HG03457 (cell line): Measurements from ENCODE around the gene ZSCAN22.
A peak's percentile ranks its signal among the peaks of the same experiment; 100 is the strongest.
"Not testable (repeated sequence)": the region's sequence is repeated elsewhere in the genome, so short reads cannot be mapped to it uniquely, and the experiment has no call there.

Experiments
- ATAC-seq: cut with Tn5 transposase; IDR thresholded peaks from one replicate; pipeline ENCODE4 v1.9.1; 2021; ENCODE audit warnings: moderate number of reproducible peaks; ENCODE audit not compliant: unreplicated experiment

Gene ZSCAN22

DNA sequence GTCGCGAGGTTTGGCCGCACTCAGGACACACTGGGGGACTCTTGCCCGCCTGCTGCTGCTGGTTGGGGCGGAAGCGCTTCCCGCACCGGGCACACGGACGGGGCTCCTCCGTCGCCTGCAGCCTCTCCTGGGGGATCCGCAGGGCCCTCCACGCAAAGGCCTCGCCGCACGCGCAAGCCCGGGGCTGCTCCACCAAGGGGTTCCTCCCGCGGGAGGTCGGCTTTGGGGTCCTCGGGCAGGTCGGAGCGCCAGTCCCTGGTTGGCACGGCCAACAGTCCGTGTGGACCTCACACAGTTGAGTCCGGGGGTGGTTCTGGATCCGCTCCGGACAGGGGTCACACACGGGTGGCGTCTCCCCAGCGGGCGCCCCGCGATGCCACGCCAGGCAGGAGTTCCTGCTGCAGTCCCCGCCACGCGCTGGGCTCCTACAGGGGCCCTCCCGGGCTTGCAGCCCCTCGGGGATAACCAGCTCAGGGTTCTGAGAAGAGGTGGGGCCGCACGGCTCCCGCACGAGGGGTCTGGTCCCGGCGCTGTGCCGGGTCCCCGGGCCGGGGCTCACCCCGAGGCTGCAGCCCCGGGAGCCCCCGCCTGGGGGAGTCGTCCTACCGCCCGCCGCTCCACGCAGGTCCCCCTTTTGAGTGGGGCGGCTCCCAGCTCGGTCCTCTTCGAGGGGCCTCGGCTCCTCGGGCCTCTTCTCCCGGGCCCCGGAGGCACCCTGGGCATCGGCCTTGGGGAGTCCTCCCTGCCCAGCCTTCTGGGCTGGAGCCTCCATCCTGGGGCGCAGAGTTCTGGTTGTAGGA, 42.0 kb downstream of the ZSCAN22 start:
- no peak for ATAC-seq

DNA sequence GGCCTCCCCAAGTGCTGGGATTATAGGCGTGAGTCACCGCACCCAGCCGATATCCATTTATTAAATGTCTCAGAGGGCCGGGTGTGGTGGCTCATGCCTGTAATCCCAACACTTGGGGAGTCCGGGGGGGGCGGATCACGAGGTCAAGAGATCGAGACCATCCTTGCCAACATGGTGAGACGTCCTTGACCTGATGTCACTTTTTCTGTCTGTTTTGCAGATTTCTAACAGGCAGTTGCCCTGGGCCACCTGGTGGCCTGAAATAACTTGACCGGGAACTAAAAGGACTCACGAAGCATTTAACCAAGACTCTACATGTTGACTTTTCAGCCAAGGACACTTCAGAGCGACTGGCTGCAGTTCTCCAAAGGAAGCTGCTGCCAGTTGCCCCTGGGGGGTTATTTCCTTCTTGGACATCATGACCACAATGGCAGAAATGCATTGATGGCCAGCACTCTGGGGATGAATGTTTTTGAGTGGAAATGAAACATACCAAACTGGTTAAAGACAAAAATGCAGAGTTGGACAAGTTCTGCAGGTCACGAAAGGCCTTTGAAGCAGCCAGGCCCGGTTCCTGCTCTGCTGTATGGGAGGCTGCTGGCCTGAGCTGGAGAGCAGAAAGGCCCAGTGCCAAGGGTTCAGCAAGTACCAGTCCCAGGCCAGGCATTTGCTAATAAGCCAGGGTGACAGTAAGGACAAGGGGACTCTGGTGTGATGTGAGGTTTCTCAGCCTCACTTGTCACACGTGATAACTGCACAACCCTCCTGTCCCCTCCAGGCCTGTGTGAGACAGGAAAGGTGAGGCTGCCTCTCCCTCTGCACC, 45.7 kb downstream of the ZSCAN22 start:
- ATAC-seq, result no peak

DNA sequence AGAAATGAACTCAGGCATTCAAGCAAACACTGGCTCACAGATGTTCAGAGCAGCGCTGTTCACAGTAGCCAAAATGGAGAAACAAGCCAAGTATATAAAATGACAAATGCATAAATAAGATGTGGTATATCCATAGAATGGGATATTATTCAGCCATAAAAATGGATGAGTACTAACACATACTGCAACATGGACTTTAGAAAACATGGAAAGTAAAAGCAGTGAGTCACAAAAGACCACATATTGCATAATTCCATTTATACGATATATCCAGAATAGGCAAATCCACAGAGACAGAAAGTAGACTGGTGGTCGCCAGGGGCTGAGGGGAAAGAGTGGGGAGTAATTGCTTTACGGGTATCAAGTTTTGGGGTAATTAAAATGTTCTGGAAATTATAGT, 47.4 kb downstream of the ZSCAN22 start:
- ATAC-seq, result no peak

DNA sequence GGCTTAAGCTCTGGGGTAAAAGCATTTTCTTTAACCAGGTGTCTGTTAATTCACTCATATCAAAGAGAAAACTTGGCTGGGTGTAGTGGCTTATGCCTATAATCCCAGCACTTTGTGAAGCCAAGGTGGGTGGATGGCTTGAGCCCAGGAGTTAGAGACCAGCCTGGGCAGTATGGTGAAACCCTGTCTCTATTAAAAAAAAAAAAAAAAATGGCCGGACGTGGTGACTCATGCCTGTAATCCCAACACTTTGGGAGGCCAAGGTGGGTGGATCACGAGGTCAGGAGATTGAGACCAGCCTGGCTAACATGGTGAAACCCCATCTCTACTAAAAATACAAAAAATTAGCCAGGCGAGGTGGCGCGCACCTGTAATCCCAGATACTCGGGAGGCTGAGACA, 49.9 kb downstream of the ZSCAN22 start:
- ATAC-seq, result not testable (repeated sequence)

DNA sequence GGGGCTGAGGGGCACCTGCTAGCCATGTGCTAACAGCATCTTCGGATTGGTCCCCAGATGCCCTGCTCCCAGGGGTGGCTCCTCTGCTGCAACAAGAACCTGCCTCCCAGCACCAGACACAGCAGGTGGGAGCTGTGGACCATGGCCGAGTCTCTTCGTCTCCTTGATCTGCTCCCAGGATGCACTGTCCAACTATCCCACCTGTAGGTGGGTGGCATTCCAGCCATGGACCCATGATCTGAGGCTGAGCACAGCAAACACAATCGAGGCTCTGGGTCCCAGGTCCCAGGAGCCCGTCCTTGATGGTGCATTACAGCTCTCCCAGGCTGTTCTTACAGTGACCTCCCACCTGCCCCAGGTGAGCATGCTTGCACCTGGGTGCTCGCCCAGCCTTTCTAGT, 52.5 kb downstream of the ZSCAN22 start:
- no peak for ATAC-seq

DNA sequence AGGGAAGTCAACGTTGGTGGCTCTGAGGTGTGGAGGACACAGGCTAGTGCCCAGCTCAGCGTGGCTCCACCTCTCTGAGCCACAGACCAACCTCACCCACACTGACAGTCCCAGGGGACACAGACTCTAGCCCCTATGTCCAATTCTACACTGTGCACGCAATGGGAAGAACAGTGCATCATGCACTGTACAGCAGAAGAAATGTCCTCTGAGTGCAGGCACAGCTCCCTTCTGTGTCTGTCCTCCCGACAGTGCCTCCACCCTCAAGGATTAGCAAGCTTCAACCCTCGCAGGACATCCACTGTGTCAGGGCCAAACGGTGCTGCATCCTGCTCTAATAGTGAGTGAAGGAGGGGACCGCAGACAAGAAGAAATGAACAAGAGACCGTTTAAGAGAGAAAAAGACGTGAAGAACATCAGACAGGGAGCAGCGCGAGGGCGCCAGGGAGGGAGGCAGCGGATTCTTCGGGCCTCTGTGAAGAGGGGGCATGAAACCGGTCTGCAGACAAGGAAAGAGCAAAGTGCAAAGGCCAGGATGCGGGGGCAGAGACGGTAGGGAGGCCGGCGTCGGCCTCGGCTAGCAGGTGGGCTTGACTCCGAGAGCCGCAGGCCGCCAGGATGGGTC, 53.4 kb downstream of the ZSCAN22 start:
- no peak for ATAC-seq

DNA sequence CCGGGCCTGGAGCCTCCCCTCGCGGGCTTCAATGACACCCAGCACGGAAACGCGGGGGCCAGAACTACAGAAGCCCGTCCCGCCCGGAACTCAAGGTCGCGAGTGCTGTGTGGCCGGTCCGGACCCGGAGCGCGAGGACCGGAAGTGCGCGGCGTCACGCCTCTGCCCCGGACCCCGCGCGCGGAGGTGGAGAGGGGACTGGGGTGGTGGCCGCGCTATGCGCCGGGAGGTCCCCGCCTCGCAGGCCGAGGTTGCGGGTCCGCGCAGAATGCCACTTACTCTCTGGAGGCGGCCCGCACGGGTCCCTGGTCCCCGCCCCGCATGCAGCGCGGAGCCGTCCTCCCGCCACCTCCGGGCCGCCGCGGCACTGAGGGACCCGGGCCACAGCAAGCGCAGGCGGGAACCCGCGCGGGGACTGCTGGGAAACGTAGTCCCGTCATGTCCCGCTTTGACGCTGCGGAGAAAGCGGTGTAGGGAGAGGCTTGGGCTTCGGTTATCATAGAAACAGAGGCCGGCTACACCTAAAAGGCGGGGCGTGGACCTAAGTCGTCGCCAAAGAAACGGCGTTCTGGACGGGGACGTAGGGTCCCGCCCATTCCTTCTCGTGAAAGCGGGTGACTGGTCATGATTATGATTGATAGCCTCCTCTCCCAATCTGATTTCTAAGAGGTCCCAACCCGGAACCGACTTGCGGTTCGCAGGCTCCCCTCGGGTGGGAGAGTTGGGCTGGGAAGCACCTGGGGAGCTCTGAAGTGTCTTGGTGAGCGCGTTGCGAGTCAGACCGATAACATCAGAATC, 54.1 kb downstream of the ZSCAN22 start, which contains the start of gene ZNF837:
Gene ZNF837 (minus strand): TSS at position 369 of the 798 bp plus-strand sequence. CDS start 11,698 bp downstream, outside the sequence.
- ATAC-seq, result peak; percentile 70

DNA sequence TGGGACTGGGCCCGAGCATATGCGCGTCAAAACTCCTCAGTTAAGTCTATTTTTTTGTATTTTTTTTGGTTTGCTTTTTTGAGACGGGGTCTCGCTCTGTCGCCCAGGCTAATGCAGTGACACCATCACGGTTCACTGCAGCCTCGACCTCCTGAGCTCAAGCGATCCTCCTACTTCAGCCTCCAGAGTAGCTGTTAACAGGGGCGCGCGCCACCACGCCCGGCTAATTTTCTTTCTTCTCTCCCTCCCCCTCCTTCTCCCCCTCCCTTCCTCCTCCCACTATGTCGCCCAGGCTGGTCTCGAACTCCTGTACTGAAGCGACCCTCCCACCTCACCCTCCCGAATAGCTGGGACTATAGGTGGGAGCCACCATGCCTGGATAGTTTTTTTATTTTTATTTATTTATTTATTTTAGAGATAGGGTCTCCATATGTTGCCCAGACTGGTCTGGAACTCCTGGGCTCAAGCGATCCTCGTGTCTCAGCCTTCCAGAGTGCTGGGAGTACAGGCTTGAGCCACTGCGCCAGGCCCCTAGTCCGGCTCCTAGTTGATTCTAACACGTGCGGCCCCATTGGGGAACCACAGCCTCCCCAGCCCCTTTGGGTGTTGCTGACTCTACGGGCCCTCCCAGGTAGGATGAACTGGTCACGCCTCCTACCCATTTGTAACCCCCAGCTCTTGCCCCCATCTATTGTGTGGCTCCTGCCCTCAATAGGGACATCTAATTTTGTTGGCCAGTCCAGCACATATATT, 54.8 kb downstream of the ZSCAN22 start:
- no peak for ATAC-seq

DNA sequence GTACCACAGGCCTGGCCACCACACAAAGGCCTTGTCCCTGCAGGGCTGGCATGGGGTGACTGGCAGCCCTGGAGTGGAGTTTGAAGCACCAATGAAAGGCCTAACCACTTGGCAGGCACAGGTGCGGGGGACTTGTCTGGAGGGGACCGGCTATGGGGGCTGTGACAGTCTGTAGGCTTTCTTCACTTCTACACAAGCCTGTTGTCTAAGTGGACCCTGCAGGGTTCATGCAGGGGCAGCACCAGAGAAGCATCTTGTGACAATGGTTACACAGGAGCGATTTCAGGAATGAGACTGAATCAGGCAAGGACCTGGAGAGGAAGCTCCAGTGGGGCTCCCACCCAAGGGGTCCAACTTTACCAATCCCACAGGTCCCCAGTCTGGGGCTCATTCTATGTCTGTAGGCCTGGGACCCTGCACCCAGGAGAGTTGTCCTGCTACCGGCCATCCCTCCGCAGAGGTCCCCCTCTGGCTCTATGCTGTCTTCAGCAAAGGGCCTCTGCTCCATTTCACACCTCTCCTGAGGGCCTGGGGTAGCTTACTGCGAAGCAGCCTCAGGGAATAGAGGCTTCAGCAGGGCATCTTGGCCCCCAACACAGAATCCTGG, 56.3 kb downstream of the ZSCAN22 start:
- no peak for ATAC-seq

DNA sequence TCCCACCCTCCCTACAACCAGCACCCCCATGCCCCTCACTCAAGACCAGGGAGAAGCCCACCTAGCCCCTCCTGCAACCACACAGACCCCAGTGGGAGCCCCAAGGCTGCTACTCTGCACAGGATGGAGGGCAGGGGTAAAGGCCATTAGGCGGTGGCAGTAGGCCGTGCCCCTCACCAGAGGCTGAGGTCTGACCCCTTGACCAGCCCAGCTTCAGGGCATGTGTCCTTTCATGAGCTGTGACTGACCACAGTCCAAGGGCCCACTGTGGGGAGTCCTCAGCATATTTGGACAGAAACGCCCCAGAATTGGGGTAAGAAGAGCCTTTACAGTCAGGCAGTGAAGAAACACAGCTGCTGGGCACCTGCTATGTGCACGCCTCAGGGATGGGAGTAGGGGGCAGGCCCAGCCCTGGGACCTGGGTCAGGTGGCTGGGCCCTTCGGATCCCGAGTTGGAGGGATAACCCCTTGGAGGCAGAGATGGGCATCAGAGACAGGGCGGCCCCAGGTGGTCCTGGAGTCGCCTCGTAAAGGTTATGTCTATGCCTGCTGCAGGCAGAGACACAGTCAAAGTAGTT, 58.6 kb downstream of the ZSCAN22 start:
- no peak for ATAC-seq

DNA sequence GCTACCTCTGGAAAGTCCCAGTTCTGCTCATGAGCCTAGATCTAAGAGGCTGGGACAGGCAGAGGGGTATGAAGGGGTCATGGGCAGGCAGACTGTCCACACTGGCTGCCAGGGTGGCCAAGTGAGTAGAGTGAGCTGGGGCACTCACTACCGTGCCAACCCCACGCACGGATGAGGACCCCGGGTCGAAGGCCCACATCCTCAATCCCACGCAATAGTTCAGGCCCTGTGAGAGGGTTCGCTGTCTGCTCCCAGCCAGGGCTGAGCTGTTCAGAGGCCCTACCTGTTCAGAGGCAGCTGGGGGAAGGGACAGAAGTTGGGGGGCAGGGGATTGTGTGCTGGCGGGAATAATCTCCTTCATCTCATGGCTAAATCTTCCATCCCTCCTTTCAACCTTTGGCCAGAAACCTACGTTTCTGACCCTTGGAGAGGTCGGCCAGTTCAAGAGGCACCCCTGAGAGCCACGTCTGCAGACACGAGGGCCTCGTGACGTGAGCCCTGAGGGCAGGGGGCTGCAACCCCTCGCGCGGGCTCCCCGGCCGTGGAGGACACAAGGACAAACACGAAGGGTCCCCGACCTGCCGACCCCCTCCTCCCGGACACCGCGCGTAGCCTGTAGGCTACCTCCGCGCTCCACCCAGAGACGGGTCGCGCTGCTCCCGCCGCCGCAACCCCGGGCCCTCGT, 59.2 kb downstream of the ZSCAN22 start:
- no peak for ATAC-seq

DNA sequence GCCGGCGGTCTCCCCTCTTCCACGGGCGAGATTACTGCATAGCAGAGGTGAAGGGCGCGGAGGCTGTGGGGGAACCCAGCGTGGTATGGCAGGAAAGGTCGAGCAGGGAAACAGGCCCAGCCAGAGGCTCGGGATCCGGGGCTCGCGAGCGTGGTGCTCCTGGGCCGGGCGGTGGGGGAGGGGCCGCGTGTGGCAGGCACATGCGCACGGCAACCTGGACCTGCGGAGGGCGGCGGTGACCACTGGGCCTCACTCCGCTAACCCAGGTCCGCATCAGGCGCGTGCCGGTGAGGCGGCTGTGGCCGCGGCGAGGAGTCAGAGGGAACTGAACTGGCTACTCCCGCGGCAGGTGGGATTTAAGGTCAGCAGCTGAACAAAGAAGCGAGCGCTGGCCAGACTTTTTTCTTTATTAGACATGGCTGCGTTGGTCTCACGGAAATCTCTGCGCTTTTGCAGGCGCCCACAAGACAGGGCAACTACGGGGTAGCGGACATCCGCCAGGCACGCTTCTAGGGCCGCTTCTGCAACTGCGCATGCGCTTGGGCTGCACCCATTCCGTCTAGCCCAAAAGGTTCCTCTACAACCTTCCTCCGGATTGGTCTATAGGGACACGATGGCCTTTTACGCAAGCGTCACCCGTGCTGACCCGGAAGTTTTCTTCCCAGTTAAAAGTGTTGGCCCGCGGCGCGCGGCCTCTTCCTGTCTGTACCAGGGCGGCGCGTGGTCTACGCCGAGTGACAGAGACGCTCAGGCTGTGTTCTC, 60.0 kb downstream of the ZSCAN22 start, which contains the start of gene RPS5:
Gene RPS5 (plus strand): TSS at position 694 of the 762 bp plus-strand sequence. CDS start 869 bp downstream, outside the sequence.
- ATAC-seq, result peak; percentile 76

DNA sequence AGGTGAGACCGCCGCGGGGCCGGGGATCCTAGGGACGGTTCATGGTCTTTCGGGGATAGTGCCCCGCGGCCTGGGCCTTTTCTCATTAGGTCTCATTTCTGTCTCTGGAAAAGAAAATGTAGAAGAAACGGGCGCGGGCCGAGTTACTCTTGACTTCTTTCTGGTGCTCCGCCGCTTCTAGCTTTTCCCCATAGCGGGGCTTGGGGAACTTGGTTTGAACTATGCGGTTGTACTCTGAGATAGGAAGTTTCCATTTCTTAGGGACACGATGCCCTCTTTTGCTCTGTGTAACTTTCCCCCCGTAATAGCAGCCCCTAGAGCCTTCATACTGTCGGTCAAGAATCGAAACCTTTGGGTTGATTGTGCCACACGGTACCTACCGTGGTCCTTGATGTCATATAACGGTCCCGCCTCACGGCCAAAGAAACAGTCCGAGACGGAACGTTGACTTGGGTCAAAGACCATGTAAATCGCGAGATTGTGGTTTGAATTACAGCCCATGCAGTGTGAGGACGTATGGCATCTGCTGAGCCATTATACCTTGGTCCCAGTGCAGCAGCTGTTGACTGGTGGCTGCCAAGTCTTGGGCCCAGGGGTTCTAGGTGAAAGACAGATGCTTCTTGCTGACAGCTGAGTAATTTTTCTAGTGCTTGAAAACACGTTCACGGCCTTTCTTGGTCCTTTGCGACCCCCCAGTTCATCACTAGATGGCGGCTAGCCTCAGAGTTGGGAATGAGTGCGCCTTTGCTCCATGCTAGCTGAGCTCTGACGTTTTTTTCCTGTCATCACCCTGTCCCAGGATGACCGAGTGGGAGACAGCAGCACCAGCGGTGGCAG, 60.8 kb downstream of the ZSCAN22 start:
- ATAC-seq, result peak; percentile 5

DNA sequence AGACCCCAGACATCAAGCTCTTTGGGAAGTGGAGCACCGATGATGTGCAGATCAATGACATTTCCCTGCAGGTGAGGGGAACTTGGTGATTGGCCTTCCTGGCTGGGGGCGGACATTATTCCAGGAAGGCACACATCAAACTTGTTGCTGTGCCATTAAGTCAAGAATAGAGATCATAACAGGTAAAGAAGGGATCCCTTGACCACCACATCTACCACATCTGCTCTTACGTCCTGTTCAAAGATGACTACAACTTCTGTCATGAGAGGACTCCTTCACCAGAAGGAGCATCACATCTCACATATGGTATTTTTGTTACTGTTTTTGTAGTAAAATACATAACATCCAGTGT, 61.4 kb downstream of the ZSCAN22 start:
- ATAC-seq, result no peak
